GM13976 (cell line): Measurements from ENCODE around the gene NSUN6.

Source experiments
- DNase-seq: peaks from one replicate; pipeline ENCODE4 v3.0.0; 2012; ENCODE audit warnings: low spot score
- in situ Hi-C: fragments of 300-500 bp; cut with MboI; formaldehyde crosslinking; loops from one replicate; pipeline ENCODE4 v1.12.0; 2022; ENCODE audit warnings: low sequenced_read_pairs, mixed read lengths, inconsistent platforms; ENCODE audit not compliant: unreplicated experiment
- TF ChIP-seq, protein P1 (sequence below): IDR thresholded peaks from 2 replicates; pipeline ENCODE4 v1.5.1; 2012; ENCODE audit warnings: borderline replicate concordance, mild to moderate bottlenecking; ENCODE audit not compliant: insufficient read depth; ENCODE audit errors: extremely low read depth, missing control alignments, control extremely low read depth

Gene NSUN6

DNA sequence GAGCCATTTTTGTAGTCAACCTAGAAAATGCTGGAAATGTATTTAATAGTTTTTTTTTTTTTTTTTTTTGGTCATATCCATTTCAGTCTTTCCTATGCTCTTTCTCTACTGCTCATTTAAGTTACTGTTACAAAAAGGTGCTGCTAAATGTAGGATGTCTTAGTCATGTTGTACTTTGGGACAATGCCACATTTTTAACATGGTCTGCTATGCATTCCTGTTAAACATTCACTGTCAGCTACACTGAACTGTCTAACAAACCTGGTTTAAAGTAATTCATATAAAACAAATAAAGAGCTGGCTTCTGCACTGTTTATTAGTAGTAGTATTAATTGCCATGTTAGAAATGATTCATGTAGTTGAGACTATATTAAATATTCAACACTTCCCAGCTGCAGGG is 108.6 kb downstream of the NSUN6 start:
- in situ Hi-C loops: no loop called here
- TF ChIP-seq, protein P1, sequence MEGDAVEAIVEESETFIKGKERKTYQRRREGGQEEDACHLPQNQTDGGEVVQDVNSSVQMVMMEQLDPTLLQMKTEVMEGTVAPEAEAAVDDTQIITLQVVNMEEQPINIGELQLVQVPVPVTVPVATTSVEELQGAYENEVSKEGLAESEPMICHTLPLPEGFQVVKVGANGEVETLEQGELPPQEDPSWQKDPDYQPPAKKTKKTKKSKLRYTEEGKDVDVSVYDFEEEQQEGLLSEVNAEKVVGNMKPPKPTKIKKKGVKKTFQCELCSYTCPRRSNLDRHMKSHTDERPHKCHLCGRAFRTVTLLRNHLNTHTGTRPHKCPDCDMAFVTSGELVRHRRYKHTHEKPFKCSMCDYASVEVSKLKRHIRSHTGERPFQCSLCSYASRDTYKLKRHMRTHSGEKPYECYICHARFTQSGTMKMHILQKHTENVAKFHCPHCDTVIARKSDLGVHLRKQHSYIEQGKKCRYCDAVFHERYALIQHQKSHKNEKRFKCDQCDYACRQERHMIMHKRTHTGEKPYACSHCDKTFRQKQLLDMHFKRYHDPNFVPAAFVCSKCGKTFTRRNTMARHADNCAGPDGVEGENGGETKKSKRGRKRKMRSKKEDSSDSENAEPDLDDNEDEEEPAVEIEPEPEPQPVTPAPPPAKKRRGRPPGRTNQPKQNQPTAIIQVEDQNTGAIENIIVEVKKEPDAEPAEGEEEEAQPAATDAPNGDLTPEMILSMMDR: no peak
- DNase-seq: peak; percentile 0

DNA sequence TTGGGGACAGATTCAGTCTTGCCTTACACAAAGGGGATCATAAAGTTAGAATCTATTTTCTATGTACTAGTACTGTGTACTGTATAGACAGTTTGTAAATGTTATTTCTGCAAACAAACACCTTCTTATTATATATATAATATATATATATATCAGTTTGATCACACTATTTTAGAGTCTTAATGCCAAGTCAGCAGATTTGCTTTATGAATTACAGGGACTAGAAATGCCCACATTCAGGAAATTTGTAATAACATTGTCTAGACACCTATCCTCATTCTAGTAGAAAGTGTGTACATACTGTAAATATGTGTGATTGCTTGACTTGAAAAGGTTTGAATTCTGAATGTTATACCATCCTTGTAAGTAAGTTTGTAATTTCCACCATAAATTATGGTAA is 111.2 kb downstream of the NSUN6 start:
- in situ Hi-C loops: no loop called here
- TF ChIP-seq, protein P1: no peak
- DNase-seq: peak; percentile 1

DNA sequence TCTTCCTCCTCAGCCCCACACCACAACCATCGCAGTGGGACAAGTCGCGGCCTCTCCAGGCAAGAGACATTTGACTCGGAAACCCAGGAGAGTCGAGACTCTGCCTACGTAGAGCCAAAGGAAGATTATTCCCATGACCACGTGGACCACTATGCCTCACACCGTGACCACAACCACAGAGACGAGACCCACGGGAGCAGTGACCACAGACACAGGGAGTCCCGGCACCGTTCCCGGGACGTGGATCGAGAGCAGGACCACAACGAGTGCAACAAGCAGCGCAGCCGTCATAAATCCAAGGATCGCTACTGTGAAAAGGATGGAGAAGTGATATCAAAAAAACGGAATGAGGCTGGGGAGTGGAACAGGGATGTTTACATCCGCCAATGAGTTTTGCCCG is 112.1 kb downstream of the NSUN6 start:
- peak; percentile 0 for DNase-seq
- TF ChIP-seq, protein P1: no peak
- in situ Hi-C loops: no loop called here

DNA sequence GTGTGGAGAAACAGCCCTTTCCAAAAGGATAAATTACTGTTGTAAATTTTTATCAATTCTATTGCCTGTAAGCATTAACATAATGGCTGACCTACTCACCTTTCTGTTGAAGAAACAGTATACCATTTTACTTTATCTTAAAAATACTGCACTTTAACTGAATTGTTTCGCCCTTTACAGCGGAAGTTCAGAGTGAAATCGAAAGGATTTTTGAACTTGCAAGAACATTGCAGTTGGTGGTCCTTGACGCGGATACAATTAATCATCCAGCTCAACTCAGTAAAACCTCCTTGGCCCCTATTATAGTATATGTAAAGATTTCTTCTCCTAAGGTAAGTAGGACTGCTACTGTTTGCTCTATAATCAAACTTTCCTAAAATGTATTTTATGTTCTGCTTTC is 117.5 kb downstream of the NSUN6 start:
- no peak for DNase-seq
- TF ChIP-seq, protein P1: no peak
- in situ Hi-C loops: no loop called here

DNA sequence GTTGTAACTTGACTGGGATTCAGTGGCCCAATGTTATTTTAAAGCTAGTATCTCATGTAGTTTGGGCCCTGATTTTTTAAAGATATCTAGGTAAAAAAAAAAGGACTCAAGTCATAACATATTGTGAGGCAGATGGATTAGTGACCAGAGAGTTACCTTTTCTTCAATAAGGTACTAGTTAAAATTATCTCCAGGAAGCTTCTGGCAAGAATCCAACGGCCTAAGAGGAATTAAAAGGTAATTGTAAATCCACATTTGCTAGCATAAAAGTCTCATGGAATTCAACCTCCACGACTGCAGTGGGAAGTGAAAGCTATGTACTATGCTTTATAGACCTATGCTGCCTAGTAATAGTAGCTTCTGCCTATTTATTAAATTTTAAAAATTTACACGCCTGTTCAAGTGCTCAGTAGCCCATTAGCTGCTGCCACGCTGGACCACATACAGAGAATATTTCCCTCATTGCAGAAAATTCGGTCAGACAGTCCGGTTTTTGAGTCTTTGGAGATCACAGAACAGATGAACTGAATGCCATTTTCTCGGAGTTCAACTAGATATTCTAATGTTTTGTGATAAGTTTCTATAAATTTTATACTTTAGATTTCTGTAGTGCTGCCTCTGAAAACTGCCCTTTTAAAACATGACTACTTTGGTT is 118.4 kb downstream of the NSUN6 start:
- TF ChIP-seq, protein P1: no peak
- in situ Hi-C loops: no loop called here
- no peak for DNase-seq

DNA sequence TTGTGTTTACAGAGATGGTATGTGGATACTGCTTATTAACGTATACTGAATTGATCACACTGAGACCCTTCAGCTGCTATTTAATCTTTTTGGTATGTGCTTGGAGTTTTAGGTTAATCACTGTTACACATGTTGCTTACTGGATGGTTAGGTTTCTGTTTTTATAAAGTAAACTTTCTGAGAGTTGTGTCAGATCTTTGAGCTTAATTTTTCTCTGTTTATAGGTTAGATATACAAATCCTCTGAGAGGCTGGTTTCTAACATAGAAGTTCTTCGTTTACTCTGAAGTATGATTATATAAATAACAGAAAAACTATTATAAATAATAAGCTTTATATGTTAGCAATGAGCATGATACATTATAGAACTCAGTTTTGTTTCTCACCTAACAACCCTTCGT is 123.1 kb downstream of the NSUN6 start:
- no peak for DNase-seq
- TF ChIP-seq, protein P1: no peak
- in situ Hi-C loops: no loop called here
